GM15510 (cell line): ENCODE measurements around the gene CNMD.

Experiments
- POLR2A ChIP-seq: IDR thresholded peaks from 3 replicates; pipeline ENCODE4 v1.6.1; 2011; ENCODE audit warnings: borderline replicate concordance; ENCODE audit not compliant: insufficient read length; ENCODE audit errors: extremely low read depth

CNMD gene

DNA sequence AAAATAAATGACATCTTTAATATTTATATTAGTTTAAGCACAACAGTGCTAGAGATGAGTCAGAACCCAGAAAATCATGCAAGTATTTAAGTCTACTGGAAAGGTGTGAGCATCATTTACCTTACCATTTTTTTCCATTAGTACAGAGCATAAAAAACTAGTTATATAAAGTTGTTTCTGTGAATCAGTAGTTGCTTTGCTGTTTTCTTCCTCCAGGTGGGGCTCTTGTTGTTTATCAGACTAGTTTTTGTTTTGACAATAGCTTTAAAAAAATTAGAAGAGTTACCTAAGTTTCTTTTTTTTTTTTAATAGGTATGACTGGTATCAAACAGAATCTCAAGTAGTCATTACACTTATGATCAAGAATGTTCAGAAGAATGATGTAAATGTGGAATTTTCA is 74.3 kb downstream of the CNMD start:
- no peak for TF ChIP-seq POLR2A

DNA sequence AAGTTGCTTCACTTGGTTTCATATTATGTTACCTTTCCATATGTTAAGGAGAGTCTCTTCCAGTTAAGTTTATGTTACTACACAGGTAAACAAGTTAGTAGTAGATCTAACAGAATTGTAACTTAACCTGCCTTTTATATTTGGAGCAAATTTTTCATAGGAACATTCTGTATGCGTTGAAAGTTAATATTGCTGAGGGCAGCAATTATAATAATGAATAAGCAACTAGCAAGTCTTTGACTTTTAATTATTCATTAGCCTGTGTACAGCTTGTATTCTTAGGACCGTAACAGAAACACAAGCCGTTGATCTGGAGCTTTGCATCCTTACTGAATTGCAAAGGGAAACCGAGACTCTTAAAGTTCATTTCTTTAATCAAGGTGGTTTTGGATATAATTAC is 75.3 kb downstream of the CNMD start:
- no peak for TF ChIP-seq POLR2A

DNA sequence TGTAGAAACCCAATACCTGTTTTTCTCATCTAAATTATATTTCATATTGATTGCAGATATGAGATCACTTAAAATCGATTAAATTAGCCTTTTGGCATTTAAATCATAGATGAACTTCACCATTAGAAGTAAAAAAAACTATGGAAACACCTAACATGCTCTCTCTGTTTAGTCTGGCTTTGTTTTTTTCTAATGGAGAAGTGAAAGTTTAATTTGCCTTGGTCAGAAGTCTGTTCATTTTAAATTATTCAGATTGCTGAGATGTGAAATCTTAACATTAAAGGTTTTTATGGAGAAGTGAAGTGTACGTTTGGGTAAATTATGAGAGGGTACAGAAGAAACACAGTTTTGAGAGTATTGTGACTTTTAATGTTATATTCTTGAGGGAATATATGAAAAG is 80.3 kb downstream of the CNMD start:
- no peak for TF ChIP-seq POLR2A
